Stimulated activated CD8-positive, alpha-beta memory T cell treated with anti-CD3 and anti-CD28 coated beads, Interleukin-4, amount 100 ng/mL, for 48 hours (primary cell): ENCODE data around the gene CDKN2AIPNL.
"Not testable (repeated sequence)": the region's sequence is repeated elsewhere in the genome, so short reads cannot be mapped to it uniquely, and the experiment has no call there.

ENCODE experiments used
- DNase-seq: peaks from one replicate; pipeline ENCODE4 v3.0.0-alpha.2; 2020

CDKN2AIPNL gene

DNA sequence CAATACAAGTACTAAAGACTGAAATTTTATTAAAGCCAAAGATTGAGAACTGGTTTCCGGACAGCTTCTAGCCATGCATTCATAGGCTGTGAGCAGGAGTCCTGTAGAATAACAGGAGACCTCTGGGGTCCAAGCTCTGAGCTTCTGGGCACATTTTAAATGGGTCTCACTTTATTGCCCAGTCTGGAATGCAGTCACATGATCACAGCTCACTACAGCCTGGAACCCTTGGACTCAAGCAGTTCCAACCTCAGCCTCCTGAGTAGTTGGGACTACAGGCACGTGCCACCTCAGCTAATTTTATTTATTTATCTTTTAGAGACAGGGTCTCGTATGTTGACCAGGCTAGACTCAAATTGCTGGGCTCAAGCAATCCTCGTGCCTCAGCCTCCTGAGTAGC, 15.4 kb downstream of the CDKN2AIPNL start:
- DNase-seq, result no peak

DNA sequence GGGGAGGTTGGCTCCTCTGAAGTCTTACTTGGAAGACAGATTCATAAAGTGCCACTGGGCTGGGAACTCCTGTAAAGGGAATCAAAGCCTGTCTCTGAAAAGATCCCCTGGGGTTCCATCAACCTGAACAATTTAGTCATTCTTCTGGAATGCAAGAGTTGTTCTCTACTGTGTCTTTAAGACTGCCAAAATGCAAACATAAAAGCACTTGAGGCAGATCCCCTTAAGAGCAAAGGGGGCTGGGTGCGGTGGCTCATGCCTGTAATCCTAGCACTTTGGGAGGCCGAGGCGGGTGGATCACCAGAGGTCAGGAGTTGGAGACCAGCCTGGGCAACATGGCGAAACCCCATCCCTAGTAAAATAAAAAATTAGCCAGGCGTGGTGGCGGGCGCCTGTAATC, 16.7 kb downstream of the CDKN2AIPNL start:
- DNase-seq, result no peak

DNA sequence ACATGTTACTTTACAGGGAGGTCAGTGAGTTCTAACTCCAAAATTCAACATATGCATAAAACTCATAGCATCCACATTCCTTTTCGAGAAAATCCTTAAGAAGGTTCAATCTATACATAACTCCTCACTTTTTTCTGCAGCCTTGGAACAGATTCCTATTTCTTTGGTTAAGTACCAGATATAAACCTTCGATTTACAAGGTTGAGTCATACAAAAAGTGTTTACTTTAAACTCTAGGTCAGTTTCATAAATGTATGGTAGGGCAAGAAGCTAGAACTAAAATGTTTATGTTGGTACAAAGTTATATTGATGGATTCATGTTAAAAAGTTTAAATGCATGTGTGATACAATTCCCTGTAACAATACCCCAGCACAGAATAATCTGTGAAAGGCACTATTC, 19.4 kb downstream of the CDKN2AIPNL start:
- no peak for DNase-seq

DNA sequence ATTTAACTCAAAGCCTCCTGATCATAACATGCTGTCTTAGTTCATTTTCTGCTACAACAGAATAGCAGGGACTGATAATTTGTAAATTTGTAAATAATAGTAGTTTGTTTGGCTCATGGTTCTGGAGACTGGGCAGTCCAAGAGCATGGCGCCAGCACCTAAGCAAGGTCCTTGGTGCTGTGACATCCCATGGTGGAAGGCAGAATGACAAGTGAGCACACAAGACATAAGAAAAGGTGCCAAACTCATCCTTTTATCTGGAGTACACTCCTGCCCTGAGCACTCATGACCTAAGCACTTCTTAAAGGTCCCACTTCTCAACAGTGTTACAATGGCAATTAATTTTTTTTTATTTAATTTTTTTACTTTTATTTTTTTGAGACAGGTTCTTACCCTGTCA, 24.2 kb downstream of the CDKN2AIPNL start:
- DNase-seq, result no peak

DNA sequence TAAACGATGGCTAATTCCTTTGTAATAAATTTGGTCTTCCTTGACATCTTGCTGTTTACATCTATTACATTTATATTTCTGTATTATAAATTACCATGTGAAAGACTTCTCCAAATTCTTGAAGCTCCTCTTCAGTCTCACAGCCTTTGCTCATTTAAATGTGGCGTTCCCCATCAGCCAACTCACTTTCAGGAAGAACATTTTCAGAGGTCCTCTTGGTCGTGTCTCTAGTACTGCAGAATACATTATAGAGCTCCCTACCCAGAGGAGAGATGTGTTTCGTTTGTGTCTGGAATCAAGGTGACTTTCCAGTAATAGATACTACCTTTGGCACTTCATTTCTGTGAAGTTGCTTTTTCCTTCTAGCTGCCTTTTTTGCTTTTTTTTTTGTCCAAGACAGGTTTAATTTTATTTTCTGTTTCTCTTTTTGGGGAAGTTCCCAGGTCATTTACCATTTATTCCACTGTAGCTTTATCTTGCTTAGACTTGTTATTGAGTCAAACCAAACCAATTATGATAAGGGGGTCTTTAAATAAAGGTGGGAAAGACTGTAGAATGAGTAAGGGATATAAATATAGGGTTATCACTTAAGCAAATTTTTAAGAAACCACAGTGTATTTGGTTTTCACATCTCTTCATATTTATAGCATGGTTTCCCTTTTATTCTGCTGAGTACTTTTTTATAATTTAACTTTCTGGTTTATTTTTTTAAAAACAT, 27.5 kb downstream of the CDKN2AIPNL start:
- DNase-seq, result no peak

DNA sequence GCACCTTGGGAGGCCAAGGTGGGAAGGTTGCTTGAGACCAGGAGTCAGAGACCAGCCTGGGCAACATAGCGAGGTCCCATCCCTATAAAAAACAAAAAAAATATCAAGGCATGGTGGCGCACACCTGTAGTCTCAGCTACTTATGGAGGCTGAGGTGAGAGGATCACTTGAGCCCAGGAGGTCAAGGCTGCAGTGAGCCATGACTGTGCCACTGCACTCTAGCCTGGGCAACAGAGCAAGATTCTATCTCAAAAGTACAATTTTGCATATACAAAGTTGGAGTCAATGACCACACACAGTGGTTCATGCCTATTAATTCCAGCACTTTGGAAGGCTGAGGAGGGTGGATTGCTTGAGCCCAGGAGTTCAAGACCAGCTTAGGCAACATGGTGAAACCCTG, 29.5 kb downstream of the CDKN2AIPNL start:
- DNase-seq, result not testable (repeated sequence)

DNA sequence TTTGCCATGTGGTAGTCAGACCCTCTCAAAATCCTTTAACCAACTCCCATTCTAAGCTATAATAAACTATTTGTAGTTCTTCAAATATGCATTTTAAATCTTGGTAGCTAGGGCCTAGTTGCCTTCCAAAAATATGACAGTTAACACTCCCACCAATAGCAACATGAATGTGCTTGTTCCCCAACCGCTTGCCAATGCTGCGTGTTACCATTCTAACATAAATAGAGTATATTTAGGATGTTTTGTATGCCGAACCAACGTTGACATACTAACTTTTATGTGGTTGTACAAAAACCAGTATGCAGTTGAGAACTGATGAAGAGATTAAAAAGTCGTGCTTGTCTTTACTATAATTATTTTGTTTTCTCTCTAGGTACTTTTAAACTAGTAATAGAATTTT, 31.3 kb downstream of the CDKN2AIPNL start:
- no peak for DNase-seq

DNA sequence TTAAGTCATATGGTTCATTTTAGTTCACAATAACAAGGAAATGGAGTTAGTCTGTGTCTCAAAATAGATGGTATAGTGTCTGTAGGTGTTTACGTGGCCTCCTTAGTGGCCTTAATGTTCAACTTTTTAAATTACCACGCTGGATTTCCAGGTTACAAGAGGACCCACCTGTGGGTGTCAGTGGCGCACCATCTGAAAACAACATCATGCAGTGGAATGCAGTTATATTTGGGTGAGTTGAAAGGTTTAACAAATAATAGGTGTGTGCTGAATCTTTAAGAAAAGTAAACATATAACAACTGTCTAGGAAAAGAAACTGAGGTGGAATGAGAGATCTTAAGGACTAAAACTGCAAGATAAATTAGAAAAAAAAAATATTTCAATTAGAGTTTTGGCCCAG, 37.4 kb downstream of the CDKN2AIPNL start:
- no peak for DNase-seq

DNA sequence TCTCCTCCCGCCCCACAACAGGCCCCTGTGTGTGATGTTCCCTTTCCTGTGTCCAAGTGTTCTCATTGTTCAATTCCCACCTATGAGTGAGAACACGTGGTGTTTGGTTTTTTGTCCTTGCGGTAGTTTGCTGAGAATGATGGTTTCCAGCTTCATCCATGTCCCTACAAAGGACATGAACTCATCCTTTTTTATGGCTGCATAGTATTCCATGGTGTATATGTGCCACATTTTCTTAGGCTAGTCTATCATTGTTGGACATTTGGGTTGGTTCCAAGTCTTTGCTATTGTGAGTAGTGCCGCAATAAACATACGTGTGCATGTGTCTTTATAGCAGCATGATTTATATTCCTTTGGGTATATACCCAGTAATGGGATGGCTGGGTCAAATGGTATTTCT, 38.0 kb downstream of the CDKN2AIPNL start:
- DNase-seq, result not testable (repeated sequence)

DNA sequence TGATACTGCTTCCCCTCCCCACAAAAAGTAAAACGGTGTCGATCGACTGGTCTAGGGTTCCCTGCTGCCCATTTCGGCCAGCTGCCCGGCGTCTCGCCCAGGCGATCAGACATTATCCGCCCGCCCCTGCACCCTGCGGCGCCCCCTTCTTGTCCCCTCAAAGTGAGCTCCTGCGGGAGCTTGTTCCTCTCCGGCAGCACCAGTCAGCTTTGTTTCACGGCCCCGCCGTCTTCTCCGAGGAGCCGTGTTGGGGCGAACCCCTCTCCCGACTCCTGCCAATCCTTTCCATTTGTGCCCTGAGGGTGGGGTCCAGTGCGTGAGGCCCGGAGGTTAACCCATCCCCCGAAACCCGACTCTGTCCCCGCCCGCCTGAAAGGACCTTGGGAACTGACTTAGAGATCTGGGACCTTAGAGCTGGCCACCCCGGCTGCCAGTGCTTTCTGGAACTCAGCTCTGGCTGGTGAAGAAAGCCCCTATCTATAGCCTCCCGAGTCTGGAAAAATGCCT, 39.8 kb downstream of the CDKN2AIPNL start:
- peak; percentile 67 for DNase-seq

DNA sequence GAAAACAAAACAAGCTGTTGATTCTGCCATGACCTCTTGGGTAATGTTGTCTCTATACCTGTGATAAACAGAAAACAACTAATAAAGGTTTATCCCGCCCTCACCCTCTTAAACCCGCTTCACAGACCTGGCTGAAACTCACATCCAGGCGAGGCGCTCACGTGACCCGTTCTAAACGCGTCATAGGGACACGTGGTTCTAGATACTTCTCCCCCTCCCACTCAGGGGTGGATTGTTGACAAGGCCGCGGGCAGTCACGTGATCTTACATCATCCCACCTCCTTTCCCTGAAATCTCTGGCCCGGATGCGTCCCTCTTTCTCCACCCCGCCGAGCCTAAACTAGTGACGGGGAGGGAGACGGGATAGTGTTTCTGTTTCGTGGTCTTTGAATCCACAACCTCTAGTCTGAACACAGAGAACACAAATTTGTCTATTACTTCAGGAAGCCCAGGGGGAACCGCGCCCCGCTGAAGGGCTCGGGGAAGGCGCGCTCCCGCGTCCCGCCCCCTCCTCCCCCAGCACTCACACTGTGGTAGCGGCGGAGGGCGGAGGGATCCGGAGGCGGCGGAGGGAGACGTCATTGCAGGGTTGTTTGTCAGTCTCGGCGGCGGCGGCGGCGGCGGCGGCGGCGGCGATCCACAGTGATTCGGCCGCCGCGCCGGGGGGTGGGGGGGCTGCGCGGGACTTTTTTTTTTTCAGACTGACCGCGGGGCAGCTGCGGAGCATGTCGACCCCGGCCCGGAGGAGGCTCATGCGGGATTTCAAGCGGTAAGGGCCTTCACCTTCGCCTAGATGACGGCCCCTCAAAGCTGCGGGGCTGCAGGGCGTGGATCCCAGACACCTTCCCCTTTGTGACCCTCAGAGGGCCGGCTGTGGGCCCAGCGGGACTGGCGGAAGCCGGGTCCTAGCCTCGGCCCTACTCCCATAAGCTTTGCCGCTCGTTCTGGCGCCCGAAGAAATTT, 40.5 kb downstream of the CDKN2AIPNL start, which contains the start of gene UBE2B:
TSS of gene UBE2B (plus strand) at position 699 of the 963 bp plus-strand sequence. CDS start at position 726, 27 bp downstream.
- DNase-seq, result peak; percentile 97

DNA sequence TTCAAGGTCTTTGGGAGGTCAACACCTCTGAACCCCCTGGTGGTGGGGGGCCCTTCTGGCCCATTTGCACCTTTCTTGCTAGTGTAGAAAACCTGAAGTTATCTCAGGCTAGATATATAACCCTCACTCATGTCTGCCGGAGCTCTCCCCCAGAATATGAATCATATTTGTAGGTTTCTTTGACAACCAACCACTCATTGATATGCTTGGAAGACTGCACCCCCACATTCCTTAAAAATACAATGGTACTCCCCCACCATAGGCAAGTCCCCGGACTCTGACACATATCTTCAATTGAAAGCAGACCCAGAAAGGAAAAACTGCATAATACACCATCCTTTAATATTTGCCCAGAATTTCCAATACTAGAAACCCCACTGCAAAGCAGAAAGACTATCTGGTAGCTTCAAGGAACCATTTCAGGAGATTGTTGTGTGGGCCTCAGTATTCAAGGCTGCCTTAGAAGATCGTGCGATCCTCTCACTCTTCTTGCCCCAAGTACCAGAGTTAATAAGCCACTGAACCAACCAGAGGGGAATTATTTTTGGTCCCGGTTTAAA, 41.3 kb downstream of the CDKN2AIPNL start:
- DNase-seq, result no peak

DNA sequence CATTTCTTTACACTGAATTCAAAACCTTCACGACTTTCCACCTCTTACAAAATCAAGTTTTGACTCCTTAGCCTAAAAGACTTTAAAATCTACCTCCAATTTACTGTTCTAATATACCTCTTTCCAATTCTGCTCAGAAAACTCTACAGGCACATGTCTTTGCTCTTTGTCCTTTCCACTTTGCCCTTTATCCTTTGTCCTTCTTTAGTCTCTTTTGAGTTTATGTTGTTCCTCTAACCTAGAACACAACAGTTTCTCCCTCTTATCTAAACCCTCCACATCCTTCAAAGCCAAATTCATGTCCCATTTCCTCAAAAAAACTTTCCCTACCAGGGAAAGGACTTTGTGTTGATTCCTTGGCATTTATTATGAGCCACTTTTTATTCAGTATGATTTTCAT, 46.1 kb downstream of the CDKN2AIPNL start:
- no peak for DNase-seq

DNA sequence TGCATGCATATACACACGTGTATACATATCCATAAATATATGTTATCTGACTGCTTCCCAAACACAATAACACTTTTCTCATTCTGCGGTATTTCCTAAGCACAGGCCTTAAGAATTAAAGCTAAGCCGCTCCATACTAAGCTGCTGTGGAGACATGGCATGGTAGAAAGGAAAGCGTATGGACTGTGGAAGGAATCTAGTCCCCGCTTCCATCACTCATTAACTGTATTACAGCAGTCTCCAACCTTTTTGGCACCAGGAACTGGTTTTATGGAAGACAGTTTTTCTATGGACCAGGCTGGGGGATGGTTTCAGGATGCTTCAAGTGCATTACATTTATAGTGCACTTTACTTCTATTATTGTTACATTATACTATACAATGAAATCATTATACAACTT, 56.0 kb downstream of the CDKN2AIPNL start:
- no peak for DNase-seq
